Measurements from ENCODE around the gene C13orf46. TPM values are rescaled to one million over a fixed set of nuclear protein-coding genes. Genes with fewer than 3 reads are reported as not detected.

The C13orf46 gene
- total RNA-seq, 1 experiment from 2014 or later: 0.07 TPM

- no peak overlapping the region for H3K9ac ChIP-seq (ENCODE audit: low read length)
- H3F3A ChIP-seq (ENCODE audit: low read length, unreplicated experiment): no peaks in the 10 kb centered on the region
- H3K79me2 ChIP-seq (ENCODE audit: low read length): no peaks in the 10 kb centered on the region
- no peaks in the 10 kb centered on the region for H3K36me3 ChIP-seq (ENCODE audit: low read depth, low read length)
- no peaks in the 10 kb centered on the region for H3K27me3 ChIP-seq (ENCODE audit: low read length)
- ChIA-PET POLR2A (ENCODE audit: unreplicated experiment) (no interaction called here), CTCF (interaction anchor here (0.6 kb wide), 1 partner anchor 24 kb away, joined by 3 read pairs; no protein-coding TSS in a partner anchor)
- no peak overlapping the region for H3K4me3 ChIP-seq (ENCODE audit: low read length)
- H3K27ac ChIP-seq (ENCODE audit: low read length): no peak overlapping the region
- H2AFZ ChIP-seq (ENCODE audit: low read length): no peak overlapping the region
- ATAC-seq: no peak
- TF ChIP-seq EZH2phosphoT487 (IDR thresholded peaks at IDR 0.05; ENCODE audit: borderline replicate concordance, low read length) (no peak), EZH2 (IDR thresholded peaks at IDR 0.05; ENCODE audit: low read length, unreplicated experiment) (no peak), CTCF (conservative IDR thresholded peaks at IDR 0.05; ENCODE audit: low read depth, low read length) (no peak)
- no peak overlapping the region for H3K4me2 ChIP-seq (ENCODE audit: low read length)
- intact Hi-C loops (cut with micrococcal nuclease): loop anchor here (5.0 kb wide), 1 partner anchor 109 kb away; no protein-coding TSS in a partner anchor
- no peaks in the 10 kb centered on the region for H4K20me1 ChIP-seq (ENCODE audit: low read length)
- no peaks in the 10 kb centered on the region for H3K9me2 ChIP-seq (replicated peaks; ENCODE audit: low read length)
- no peak for DNase-seq
- BruUV-seq (replicated peaks): no TSS peak
- H3K4me1 ChIP-seq (ENCODE audit: insufficient read depth, low read length): no peaks in the 10 kb centered on the region
- H3K9me3 ChIP-seq (ENCODE audit: low read length): no peaks in the 10 kb centered on the region
Observed at GRCh38 chr13:113945857-113946408, 27.9 kb downstream of the C13orf46 start.

GRCh38 chr13:113943821-113944565 lies 29.9 kb downstream of the C13orf46 start:
- Histone ChIP-seq H3K36me3 (ENCODE audit: low read depth, low read length) (no peaks in the 10 kb centered on the region), H3K79me2 (ENCODE audit: low read length) (no peaks in the 10 kb centered on the region), H3F3A (ENCODE audit: low read length, unreplicated experiment) (no peaks in the 10 kb centered on the region), H3K4me2 (ENCODE audit: low read length) (no peak overlapping the region), H3K27ac (ENCODE audit: low read length) (no peak overlapping the region), H2AFZ (ENCODE audit: low read length) (no peak overlapping the region), H3K9me2 (replicated peaks; ENCODE audit: low read length) (no peaks in the 10 kb centered on the region), H3K9me3 (ENCODE audit: low read length) (no peaks in the 10 kb centered on the region), H3K4me3 (ENCODE audit: low read length) (no peak overlapping the region), H3K9ac (ENCODE audit: low read length) (no peak overlapping the region), H3K4me1 (ENCODE audit: insufficient read depth, low read length) (no peaks in the 10 kb centered on the region), H3K27me3 (ENCODE audit: low read length) (no peaks in the 10 kb centered on the region), H4K20me1 (ENCODE audit: low read length) (no peaks in the 10 kb centered on the region)
- POLR2A ChIA-PET (ENCODE audit: unreplicated experiment): no interaction called here
- intact Hi-C loops (cut with micrococcal nuclease): no loop called here
- DNase-seq (no peak), ATAC-seq (no peak)
- TF ChIP-seq EZH2phosphoT487 (IDR thresholded peaks at IDR 0.05; ENCODE audit: borderline replicate concordance, low read length) (no peak), EZH2 (IDR thresholded peaks at IDR 0.05; ENCODE audit: low read length, unreplicated experiment) (no peak), CTCF (conservative IDR thresholded peaks at IDR 0.05; ENCODE audit: low read depth, low read length) (no peak)
- BruUV-seq (replicated peaks): no TSS peak
- CTCF ChIA-PET: no interaction called here

GRCh38 chr13:113942591-113943103 lies 31.2 kb downstream of the C13orf46 start:
- intact Hi-C loops (cut with micrococcal nuclease): no loop called here
- no peak for ATAC-seq
- H3K4me3 ChIP-seq (ENCODE audit: low read length): no peak overlapping the region
- no peaks in the 10 kb centered on the region for H3K36me3 ChIP-seq (ENCODE audit: low read depth, low read length)
- H4K20me1 ChIP-seq (ENCODE audit: low read length): no peaks in the 10 kb centered on the region
- H3K27me3 ChIP-seq (ENCODE audit: low read length): no peaks in the 10 kb centered on the region
- H2AFZ ChIP-seq (ENCODE audit: low read length): no peak overlapping the region
- H3K9ac ChIP-seq (ENCODE audit: low read length): no peak overlapping the region
- H3K9me3 ChIP-seq (ENCODE audit: low read length): no peaks in the 10 kb centered on the region
- H3K4me2 ChIP-seq (ENCODE audit: low read length): no peak overlapping the region
- no TSS peak for BruUV-seq (replicated peaks)
- H3K27ac ChIP-seq (ENCODE audit: low read length): no peak overlapping the region
- H3F3A ChIP-seq (ENCODE audit: low read length, unreplicated experiment): no peaks in the 10 kb centered on the region
- DNase-seq: no peak
- H3K4me1 ChIP-seq (ENCODE audit: insufficient read depth, low read length): no peaks in the 10 kb centered on the region
- CTCF ChIA-PET: no interaction called here
- no peaks in the 10 kb centered on the region for H3K79me2 ChIP-seq (ENCODE audit: low read length)
- TF ChIP-seq EZH2 (IDR thresholded peaks at IDR 0.05; ENCODE audit: low read length, unreplicated experiment) (no peak), CTCF (conservative IDR thresholded peaks at IDR 0.05; ENCODE audit: low read depth, low read length) (no peak), EZH2phosphoT487 (IDR thresholded peaks at IDR 0.05; ENCODE audit: borderline replicate concordance, low read length) (no peak)
- POLR2A ChIA-PET (ENCODE audit: unreplicated experiment): no interaction called here
- H3K9me2 ChIP-seq (replicated peaks; ENCODE audit: low read length): no peaks in the 10 kb centered on the region
